Colon (tissue), 2 donors: ENCODE data around the gene TMEM161B.
"Not testable (repeated sequence)": the region's sequence is repeated elsewhere in the genome, so short reads cannot be mapped to it uniquely, and the experiment has no call there.

Experiments
- FAIRE-seq: peaks from 2 replicates; lab custom pipeline; 2012; peaks lifted over from hg19 to GRCh38; lab: Jason Lieb, UNC
- donor health status: control.
- donor health status: control.

Gene TMEM161B

DNA sequence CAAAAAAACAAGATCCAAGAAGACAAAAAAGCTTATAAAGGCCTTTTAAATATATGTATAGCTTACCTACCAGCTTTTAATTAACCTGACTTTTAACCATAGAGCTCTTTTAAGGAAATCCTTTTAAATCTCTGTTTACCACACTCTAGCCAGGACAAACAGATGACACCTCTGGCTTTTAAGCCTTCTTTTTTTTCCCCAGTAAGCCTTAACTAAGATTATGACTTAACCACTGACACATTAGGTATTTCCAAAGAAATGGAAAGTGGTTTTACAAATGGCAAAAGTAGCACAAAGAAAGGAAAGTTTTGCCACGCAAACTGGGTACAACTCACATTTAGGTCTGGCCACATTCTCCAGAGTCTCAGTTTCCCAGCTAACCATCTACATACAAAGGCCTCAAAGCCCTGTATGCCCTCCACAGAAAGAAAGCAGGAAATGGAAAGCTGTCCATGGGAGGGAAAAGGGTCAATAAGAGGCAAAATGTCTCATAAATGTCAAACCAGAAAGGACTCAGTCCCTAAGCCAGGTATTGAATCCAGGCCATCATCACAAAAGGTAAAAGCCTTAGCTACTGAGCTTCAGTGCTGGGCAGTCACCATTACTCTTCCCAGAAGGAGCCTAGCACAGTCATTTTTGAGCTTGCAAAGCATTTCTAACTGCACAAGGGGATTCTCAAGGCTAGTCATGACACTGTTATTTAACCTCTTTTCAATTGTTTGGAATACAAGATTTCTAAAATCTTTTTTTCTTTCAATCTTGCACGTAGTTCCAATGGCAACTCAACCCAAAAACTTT, 19.7 kb downstream of the TMEM161B start:
- FAIRE-seq = no peak

DNA sequence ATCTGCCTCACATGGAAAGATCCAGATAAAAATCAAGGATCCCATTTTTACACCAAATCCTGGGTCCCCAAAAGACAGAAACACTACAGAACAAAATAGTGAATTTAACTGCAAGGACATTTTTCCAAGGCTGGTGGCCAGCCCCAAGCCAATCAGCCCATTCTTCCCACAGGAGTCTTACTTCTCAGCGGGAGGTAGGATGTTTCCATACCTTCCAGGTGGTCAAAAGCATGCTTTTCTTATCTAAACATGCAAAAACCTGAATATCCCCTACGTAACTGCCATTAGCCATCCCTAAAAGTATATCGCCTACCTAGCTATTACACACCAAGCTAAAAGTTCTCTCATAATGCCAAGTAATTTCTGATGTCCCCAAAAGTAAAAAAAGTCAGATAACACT, 20.6 kb downstream of the TMEM161B start:
- FAIRE-seq = no peak

DNA sequence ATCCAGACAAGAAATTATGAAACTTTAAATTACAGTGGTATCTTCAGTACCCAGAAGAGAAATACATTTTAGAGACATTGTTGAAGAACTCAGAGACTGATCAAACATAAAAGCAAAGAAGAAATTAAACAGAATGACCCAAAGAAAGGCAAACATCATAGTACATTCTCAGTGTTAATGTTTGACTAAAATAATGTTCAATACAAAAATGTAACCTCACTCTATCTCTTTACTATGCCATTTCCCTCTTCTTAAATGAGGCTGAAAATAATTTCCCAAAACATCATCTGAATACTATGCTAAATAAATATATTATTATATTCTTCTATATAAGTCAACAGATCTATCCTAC, 22.8 kb downstream of the TMEM161B start:
- FAIRE-seq = no peak

DNA sequence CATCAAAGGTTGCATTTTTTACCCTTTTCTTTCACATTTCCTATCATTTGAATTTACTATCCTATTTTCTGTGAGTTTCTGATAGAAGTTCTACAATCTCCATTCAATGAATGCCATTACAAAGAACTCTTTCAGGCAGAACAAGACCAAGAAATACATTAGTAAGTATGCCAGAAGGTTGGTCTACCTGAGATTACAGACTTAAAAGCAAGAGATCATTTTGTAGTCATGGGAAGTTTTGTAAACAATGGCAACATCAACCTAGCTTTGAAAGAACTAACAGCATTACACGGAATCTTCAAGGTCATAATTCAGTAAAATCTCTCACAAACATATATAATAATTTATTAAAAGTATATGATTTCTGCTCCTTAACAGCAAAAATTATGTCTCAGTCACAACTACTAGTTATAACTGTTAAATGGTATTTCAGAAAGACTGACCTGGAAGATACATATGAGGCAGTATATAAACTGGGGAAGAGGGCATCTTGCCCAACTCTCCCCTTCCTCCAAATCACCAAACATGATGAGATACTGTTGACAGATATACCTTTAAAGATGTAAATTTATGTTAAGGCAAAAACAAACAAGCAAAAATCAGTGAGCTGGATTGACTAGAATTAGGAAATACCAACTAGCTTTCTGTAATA, 23.3 kb downstream of the TMEM161B start:
- FAIRE-seq = no peak

DNA sequence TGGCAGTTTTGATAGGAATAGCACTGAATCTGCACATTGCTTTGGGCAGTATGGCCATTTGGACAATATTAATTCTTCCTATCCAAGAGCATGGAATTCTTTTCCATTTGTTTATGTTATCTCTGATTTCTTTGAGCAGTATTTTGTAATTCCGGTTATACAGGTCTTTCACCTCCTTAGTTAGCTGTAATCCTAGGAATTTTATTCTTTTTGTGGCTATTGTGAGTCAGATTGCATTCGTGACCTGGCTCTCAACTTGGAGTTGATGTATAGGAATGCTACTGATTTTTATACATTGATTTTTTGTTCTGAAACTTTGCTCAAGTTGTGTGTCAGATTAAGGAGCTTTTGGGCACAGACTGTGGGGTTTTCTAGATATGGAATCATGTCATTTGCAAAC, 24.0 kb downstream of the TMEM161B start:
- no peak for FAIRE-seq

DNA sequence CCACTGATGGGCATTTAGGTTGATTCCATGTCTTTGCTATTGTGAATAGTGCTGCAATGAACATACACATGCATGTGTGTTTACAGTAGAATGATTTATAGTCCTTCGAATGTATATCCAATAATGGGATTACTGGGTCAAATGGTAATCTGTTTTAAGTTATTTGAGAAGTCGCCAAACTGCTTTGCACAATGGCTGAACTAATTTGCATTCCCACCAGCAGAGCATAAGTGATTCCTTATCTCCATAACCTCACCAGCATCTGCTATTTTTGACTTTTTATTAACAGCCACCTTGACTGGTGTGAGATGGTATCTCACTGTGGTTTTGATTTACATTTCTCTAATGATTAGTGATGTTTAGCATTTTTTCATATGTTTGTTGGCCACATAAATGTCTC, 25.2 kb downstream of the TMEM161B start:
- FAIRE-seq = not testable (repeated sequence)

DNA sequence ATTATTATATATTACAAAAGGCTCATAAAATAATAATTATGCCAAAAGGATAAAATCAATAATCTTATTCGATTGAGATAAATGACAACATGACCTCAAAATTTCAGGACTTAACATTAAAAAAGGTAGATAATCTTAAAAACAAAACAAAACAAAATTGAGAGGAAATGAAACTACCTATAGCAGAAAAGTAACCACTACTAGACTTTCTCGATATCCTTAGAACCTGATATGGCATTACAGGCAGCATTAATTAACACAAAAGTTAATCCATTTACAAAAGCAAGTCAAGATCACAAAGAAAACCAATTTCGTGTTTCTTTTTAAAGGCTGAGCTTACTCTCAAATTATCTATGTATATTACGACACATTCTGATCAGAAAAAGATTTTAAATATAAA, 29.9 kb downstream of the TMEM161B start:
- peak; percentile 51 for FAIRE-seq

DNA sequence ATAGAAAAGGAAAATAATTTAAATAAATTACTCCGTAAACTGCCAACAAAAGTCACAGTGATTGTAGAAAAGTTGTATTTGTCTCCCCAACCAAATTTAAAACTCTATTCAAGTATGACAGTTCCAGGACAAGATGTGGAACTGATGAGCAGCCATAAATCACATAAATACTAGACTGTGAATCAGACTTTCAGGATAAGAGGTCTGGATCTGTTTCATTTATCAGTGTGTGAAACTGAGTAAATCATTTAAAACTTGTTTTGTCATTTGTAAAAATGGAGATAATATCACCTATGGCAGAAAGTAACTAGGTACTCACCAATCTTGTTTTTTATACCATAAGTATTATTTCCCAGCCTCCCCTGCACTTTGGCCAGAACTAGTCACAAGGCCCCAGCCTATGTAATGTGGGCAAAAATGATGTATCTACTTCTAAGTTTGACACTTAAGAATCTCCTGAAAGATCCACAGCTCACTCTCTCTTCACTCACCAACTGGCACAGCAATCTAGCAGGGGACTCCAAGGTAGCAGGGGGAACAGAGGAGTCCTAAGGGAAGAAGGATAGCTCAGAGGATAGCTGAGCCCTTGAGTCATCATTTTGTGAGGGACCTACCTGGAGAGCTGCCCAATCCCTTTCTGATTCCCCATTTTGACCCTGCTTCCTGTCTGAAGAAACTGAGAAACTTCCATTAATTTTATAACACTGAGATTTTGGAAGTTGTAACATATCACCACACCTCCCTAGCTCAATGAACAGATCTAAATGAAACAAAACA, 31.6 kb downstream of the TMEM161B start:
- FAIRE-seq = no peak

DNA sequence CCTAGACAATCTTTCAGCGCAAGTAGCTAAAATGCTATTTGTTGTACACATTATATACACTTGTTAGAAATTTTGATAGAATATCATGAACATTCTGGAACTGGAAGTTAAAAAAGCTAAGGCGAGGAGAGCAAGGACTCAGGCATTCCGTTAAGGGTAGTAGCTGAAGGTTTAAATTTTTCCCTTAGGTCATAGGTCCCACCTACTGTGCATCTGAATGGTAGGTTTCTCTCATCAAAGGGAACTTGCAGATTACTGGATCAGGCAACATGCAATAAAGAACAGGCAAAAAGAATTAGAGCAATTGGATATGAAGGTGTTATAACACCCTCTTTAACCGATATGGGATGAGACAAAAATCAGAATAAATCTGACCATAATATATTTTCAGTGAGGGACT, 32.8 kb downstream of the TMEM161B start:
- no peak for FAIRE-seq

DNA sequence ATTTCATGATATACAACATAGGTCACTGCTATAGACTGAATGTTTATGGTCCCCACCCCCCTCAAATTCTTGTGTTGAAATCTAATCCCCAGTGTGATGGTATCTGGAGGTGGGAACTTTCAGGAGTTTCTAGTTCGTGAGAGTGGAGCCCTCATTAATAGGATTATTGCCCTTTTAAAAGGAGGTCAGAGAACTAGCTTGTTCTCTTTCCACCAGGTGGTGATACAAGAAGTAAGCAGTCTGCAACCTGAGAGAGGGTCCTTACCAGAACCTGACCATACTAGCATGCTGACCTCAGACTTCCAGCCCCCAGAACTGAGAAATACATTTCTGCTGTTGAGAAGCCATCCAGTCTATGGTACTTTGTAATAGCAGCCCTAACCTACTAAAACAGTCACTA, 33.3 kb downstream of the TMEM161B start:
- FAIRE-seq = no peak

DNA sequence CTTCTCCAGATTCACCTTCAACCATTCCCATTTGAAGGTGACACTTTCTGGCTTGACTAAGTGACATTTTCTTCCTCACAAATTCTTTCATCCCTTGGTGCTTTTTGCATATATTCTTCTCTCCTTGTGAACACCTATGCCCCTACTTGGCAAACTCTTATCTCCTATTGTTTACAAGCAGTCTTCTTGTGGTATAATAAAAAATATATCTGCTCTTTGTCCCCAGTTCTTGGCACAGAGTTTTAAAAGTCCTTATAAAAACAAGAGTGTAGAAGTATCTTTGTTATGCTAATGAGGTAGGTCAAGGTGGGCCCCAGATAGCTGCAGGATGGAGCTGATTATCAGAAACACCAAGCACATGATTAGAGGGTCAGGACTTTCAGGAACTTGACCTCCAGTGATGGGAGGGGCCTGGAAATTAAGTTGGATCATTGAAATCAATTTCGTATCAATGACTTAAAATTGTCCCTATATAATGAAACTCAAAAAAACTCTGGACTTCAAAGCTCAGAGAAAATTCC, 38.0 kb downstream of the TMEM161B start:
- FAIRE-seq = no peak

DNA sequence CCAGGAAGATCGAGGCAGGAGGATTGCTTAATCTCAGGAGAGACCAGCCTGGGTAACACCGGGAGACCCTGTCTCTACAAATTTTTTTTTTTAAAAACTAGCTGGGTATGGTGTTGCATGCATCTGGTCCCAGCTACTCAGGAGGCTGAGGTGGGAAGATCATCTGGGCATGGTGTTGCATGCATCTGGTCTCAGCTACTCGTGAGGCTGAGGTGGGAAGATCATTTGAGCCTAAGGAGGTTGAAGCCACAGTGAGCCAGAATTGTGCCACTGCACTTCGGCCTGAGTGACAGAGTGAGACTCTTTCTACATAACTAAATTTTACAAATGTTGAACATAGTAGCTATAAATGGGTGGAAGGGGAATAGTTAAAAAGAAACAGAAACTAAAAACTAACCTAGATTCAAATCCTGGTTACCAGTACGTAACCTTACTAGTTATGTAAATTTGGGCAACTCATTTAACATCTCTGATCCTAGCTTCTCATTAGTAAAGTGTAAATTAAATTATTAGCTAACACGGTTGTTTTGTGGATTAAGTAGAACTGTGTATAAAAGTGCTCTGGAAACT, 41.7 kb downstream of the TMEM161B start:
- no peak for FAIRE-seq

DNA sequence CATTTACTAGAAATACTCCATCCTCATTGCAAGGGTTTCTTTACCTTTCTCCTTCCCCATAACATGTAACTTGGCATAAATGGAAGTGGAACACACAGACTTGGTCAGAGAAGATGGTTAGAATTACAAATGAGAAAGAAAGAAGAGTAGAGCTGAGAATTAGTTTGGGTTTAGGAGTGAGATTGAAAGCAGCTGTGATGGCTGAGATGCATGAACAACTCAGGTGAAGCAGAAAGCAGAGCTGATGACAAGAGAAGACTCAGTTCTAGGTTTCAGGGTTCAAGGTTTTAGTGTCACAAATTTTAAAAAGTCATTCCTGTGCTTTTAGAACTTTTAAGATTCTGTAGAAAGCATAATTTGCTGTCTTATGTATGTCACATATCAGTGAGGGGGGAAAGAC, 54.0 kb downstream of the TMEM161B start:
- FAIRE-seq = no peak

DNA sequence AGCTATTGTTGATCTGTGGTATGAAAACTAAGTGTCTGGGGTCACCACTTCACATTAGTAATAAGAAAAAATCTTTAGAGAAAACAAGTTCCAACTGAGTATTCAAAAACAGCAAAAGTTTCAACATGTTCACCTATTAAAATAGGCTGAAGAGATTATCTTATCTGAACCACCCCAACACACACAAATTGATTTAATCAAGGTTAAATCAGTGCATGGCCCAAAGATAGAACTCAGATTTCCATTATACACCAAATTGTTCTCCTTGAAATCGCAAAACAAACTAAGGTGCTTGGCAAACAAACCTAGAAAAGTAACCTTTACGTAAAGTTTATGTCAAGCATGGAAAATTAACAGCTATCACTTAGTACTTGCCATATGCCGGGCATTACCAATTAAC, 61.1 kb downstream of the TMEM161B start:
- no peak for FAIRE-seq

DNA sequence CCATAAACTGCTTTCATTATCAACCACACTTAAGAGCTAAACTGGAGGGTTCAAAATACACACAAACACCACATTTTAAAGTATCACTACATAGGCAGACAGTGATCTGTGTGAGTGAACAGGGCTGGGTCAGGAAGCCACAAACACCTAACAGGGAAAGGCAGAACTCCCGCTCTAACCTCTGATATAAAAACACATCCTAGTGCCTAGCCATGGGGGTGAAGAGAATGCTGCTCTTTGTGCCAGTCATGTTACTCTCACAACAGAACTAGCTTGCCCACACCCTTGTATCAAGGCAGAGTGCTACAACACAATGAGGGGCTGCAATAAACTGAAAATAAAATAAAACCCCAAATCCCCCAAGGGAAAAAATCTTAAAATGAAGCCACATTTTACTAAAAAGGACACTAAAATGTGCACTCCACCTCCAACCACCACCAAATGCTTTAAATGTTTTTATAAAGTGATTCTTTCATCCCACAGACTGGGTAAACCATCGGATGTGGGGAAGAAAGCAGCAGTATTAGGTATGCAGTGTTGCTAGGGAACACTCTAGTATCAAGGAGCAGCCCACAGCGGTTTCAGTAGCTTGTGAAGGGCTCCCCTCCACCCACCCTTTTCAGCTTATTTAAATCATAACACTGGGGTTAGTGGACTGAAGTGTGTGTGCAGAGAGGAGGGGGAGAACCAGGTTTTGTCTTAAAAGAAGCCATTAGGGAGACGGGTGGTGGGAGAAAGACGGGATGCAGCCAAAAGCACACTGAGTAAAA, 64.5 kb downstream of the TMEM161B start:
- no peak for FAIRE-seq

DNA sequence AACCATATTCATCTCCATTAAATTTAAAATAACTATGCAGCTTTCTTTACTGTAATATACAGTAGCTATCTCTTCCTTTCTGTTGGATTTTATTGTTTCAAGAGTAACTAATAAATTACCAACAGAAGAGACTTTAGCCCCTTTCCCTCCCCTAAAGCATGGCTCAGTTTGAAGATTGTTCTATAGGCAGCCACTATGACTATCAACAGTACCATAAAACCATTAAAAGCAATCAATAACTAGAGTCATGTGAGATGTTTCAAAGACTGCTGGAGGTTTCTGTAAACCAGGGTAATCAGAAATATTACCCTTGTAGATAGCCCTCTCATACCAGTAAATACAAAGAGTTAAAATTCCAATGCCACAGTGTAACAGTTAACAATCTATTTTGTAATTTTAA, 73.0 kb downstream of the TMEM161B start:
- no peak for FAIRE-seq

DNA sequence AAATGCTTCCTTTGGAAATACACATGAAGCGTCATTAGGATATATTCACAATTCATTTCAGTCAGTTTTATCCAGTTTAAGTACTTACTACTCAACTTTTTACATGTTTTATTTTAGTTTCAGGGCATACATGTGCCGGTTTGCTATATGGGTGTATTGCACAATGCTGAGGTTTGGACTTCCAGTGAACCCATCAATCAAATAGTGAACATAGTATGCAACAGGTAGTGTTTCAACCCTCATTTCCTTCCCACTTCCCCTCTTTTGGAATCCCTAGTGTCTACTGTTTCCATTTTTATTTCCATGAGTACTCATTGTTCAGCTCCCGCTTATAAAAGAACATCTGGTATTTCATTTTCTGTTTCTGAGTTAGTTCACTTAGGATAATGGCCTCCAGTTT, 74.7 kb downstream of the TMEM161B start:
- no peak for FAIRE-seq

DNA sequence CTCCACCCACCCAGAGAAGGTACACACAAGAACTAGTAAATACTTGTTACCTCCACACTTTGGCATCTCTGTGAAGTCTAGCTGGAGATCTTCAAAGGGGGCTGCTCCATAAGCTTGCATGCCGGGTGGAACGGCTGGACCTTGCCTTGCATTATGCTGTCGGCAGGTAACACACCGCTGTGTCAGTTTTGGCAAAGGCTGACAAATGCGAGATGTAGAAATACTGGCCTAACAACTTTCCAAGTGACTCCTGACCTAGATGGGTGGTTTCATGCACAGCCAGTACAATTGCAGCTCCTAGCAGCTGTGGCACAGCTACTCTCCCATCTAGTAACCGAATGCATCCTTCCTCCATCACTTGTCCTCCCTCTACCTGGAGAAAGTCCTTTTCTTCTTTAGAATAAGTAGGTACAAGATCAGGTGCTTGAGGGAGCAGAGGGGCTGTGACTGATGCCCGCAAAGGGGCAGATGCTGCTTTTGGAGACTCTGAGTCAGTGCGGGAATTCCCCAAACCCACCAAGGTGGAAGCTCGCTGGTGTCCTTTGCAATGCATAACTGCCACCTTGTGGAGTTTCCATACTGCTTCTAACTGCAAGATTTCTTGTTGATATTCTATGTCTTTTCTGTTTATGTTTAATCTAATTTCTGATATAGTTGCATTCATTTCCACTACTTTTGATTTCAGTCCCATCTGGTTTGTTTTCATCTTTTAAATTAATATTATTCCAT, 78.4 kb downstream of the TMEM161B start:
- no peak for FAIRE-seq

DNA sequence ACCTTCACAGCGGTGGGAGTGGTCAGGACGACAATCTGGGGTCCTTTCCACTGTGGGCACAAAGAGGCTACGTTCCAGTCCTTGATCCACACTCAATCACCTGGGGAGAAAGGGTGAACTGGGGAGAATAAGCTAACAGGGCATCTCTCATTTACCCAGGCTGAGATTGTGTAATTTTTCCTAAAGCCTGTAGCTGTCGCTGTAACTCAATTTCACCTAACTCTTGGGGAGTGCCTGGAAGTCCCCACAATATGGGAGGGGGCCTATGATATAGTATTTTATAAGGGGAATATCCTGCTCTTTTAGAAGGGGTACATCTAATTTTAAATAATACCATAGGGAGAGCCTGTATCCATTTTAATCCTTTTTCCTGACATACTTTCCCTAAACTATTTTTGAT, 79.2 kb downstream of the TMEM161B start:
- not testable (repeated sequence) for FAIRE-seq

DNA sequence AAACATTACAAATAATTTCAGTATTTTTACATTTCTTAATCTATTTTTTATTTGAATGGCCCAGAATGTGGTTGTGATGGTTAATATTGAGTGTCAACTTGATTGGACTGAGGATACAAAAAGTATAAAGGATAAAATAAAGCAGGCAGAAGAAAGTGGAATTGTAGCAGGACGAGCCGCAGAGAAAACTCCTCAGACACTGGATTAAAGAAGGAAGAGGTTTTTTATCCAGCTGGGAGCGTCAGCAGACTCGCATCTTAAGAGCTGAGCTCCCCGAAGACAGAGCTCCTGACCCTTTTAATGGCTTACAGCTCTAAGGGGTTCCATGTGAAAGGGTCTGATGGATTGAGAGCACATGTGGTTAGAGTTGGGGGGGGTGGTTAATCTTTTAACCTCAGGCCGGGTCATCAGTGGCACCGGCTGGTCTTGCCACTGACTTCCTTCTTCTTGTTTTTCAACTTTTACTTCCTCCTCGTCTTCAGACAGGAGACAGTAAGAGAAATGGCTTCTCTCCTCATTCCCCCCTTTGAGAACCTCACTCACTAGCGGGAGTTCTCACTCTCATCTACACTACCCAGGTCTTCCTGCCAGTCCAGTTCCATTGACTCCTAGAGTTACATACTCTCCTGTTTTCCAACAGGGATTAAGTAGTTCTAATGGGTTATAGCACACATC, 80.0 kb downstream of the TMEM161B start:
- FAIRE-seq = no peak

DNA sequence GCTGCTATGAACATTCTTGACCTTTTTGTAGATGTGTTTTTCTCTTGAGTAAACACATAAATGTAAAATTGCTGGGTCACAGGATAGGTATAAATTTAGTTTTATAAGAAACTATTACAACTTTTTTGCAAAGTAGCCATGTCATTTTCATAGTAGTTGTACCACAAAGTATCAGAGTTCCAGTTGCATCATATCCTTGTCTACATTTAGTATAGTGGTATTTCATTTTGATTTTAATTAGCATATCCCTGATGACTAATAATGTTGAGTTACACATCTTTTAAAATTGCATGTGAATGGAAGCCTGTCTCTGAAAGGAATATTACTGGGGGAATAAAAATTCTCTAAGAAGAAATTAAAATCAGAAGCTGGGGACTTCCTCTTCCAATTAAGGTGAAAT, 85.4 kb downstream of the TMEM161B start:
- no peak for FAIRE-seq
